Measurements from ENCODE around the gene KAZN.

The KAZN gene

GRCh38 chr1:14739082-14739832 lies 140.8 kb downstream of the KAZN start:
- TF ChIP-seq CTCF (IDR thresholded peaks at IDR 0.05) = no peak
- H3K4me1 Mint-ChIP-seq = peaks cover 74% of the 10 kb centered on the region
- H3K27ac Mint-ChIP-seq = no peak overlapping the region
- no peaks in the 10 kb centered on the region for H3K9me3 Mint-ChIP-seq
- no peak for DNase-seq
- H3K4me3 Mint-ChIP-seq = peak overlapping the region; percentile 47
- H3K27me3 Mint-ChIP-seq (ENCODE audit: low read depth, poor library complexity) = peaks cover 15% of the 10 kb centered on the region
- peaks cover 6% of the 10 kb centered on the region for H3K36me3 Mint-ChIP-seq (ENCODE audit: low read depth)

DNA sequence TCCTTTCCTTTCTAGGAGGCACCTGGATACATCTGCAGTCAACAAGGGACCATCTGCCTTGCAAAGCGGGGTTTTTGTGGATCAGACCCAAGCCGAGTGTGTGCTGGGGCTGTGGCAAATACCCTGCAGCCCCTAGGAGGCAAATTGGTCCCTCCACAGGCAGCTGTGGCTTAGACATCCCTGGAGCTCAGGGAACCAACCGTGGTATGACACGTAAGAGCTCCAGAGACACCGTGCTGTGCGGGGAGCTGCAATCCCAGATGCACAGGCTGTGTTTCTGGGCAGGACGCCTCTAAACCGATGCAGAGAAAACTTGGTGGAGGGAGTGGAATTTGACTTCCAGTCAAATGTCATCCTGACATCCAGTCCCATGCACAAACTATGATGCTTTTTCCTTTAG lies 141.5 kb downstream of the KAZN start:
- H3K9me3 Mint-ChIP-seq = no peaks in the 10 kb centered on the region
- peaks cover 69% of the 10 kb centered on the region for H3K4me1 Mint-ChIP-seq
- DNase-seq = no peak
- peaks cover 16% of the 10 kb centered on the region for H3K27me3 Mint-ChIP-seq (ENCODE audit: low read depth, poor library complexity)
- H3K36me3 Mint-ChIP-seq (ENCODE audit: low read depth) = peaks cover 6% of the 10 kb centered on the region
- peak overlapping the region; percentile 47 for H3K4me3 Mint-ChIP-seq
- no peak overlapping the region for H3K27ac Mint-ChIP-seq
- no peak for TF ChIP-seq CTCF (IDR thresholded peaks at IDR 0.05)

DNA sequence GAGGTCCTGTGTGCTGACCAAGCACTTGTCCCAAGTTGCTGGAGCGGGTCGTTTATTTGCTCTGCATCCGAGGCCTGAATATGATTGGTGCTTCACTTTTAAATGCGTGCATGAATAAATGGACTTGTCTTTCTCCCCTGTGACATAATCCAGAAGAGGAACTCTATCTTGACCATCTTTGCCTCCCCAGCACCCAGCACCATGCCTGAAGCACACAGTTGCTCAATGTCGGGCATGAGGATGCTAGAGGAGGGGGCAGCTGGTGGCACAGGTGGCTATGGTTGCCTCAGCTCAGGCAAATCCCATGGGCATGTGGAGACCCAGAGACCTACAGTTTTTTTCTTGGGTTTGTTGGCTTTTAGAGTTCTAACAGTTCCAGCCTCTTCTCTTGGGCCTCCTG lies 142.6 kb downstream of the KAZN start:
- Mint-ChIP-seq H3K4me1 (peaks cover 58% of the 10 kb centered on the region), H3K9me3 (no peaks in the 10 kb centered on the region), H3K4me3 (peak overlapping the region; percentile 15), H3K36me3 (ENCODE audit: low read depth) (peaks cover 6% of the 10 kb centered on the region), H3K27ac (peak overlapping the region; percentile 4), H3K27me3 (ENCODE audit: low read depth, poor library complexity) (peaks cover 14% of the 10 kb centered on the region)
- no peak for DNase-seq
- no peak for TF ChIP-seq CTCF (IDR thresholded peaks at IDR 0.05)

DNA sequence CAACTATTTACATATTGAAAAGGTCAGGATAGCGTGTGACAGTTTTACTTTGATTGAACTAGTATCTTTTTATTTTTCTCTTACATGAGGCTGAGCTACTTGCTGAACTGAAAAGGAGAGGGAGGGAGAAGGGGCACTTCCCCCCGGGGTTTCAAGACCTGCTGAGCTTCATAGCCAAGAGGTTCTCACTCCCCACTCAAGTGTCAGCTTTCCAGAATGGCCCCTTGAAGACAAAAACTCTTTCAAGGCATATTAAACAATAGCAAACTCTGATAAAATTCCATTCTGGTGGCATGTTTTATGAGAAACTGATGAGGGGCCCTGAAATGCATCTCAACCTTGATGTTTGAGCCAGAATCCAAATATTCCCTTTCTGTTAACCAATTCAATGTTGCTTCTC lies 143.0 kb downstream of the KAZN start:
- H3K4me1 Mint-ChIP-seq = peaks cover 58% of the 10 kb centered on the region
- DNase-seq = no peak
- peak overlapping the region; percentile 3 for H3K4me3 Mint-ChIP-seq
- H3K9me3 Mint-ChIP-seq = no peaks in the 10 kb centered on the region
- H3K27ac Mint-ChIP-seq = peak overlapping the region; percentile 4
- H3K36me3 Mint-ChIP-seq (ENCODE audit: low read depth) = peaks cover 6% of the 10 kb centered on the region
- no peak for TF ChIP-seq CTCF (IDR thresholded peaks at IDR 0.05)
- peaks cover 14% of the 10 kb centered on the region for H3K27me3 Mint-ChIP-seq (ENCODE audit: low read depth, poor library complexity)

GRCh38 chr1:14742181-14742980 lies 143.9 kb downstream of the KAZN start:
- DNase-seq = no peak
- H3K4me1 Mint-ChIP-seq = peaks cover 50% of the 10 kb centered on the region
- H3K4me3 Mint-ChIP-seq = no peak overlapping the region
- H3K27me3 Mint-ChIP-seq (ENCODE audit: low read depth, poor library complexity) = peaks cover 10% of the 10 kb centered on the region
- H3K27ac Mint-ChIP-seq = no peak overlapping the region
- no peaks in the 10 kb centered on the region for H3K9me3 Mint-ChIP-seq
- TF ChIP-seq CTCF (IDR thresholded peaks at IDR 0.05) = no peak
- H3K36me3 Mint-ChIP-seq (ENCODE audit: low read depth) = peaks cover 6% of the 10 kb centered on the region

All from nephron progenitor cell (in vitro differentiated cells).